Suprapubic skin (tissue), 4 donors: ENCODE measurements around the gene FOSB. TPM values are rescaled to one million over a fixed set of nuclear protein-coding genes. Genes with fewer than 3 reads are reported as not detected.

ENCODE experiments used
- DNase-seq, 2 donors: peaks; one replicate each; pipeline ENCODE4 v3.0.0-alpha.2; 2019; ENCODE audit warnings: low spot score in 2 of 2
- H3K27ac ChIP-seq: fragments of 200-600 bp; sonication (generic); one replicate; pipeline ENCODE4 v1.5.1; 2019
- H3K27me3 ChIP-seq: fragments of 200-600 bp; sonication (generic); one replicate; pipeline ENCODE4 v1.5.1; 2019
- H3K36me3 ChIP-seq: fragments of 200-600 bp; sonication (generic); one replicate; pipeline ENCODE4 v1.5.1; 2019
- H3K4me1 ChIP-seq: fragments of 200-600 bp; sonication (generic); one replicate; pipeline ENCODE4 v1.5.1; 2019
- H3K4me3 ChIP-seq: fragments of 200-600 bp; sonication (generic); one replicate; pipeline ENCODE4 v1.5.1; 2019; ENCODE audit warnings: mild to moderate bottlenecking
- H3K9me3 ChIP-seq: fragments of 200-600 bp; sonication (generic); one replicate; pipeline ENCODE4 v1.5.1; 2019
- EP300 ChIP-seq: sonication (generic); formaldehyde crosslinking; IDR thresholded peaks from one replicate; pipeline ENCODE4 v1.6.1; 2017; ENCODE audit warnings: antibody characterized with exemption
- POLR2A ChIP-seq, 2 donors: fragments of 450-650 bp; IDR thresholded peaks; one replicate each; pipeline ENCODE4 v1.6.1; 2017; ENCODE audit warnings: antibody characterized with exemption in 2 of 2, mild to moderate bottlenecking in 2 of 2, moderate library complexity in 2 of 2
- POLR2AphosphoS5 ChIP-seq, 3 donors: sonication (generic); formaldehyde crosslinking; IDR thresholded peaks; one replicate each; pipeline ENCODE4 v1.6.1; 2017; ENCODE audit warnings: antibody characterized with exemption in 3 of 3
- WGBS: methylation state at CpG from one replicate; pipeline ENCODE4 v1.1.5; 2018; 5-methylcytosine and 5-hydroxymethylcytosine counted together
- total RNA-seq, 4 donors: library from RNA; depleted of rRNA; stranded (reverse); fragments of >200 nt; gene quantifications; one replicate each; pipeline ENCODE4 v1.1.0, GENCODE V29; 2016
- TF ChIP-seq, protein P1 (sequence below), 2 donors: fragments of 200-600 bp in 1 of 2; fragments of 450-650 bp in 1 of 2; sonication (generic) in 1 of 2; IDR thresholded peaks; one replicate each; pipeline ENCODE4 v1.5.1; 2016 to 2019; ENCODE audit warnings: antibody characterized with exemption in 2 of 2, mild to moderate bottlenecking in 1 of 2, moderate library complexity in 1 of 2

Gene FOSB
- total RNA-seq, 4 donors from 2014 or later: 326 to 676 (median 518) TPM

DNA sequence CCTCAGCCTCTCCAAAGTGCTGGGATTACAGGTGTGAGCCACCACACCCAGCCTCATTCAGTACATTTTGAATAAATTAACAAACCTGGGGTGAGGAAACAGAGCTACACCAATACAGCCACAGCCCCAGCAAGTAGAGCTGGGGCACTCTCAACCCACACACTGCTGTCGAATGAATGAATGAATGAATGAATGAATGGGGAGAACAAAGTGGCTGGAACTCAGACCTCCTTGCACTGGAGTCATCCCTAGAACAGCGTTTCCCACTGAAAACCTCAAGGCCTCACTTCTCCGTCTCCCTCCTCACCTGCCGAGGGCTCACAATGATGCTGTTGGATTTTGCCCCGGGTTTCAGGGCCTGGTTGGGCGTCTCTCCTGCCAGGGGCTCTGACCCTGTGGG, 46.9 kb upstream of the FOSB start:
- TF ChIP-seq POLR2AphosphoS5 (IDR thresholded peaks at IDR 0.05) (no peak), POLR2A (IDR thresholded peaks at IDR 0.05) (no peak)
- Histone ChIP-seq H3K27me3 (no peaks in the 10 kb centered on the region), H3K4me3 (no peak overlapping the region), H3K36me3 (peaks cover 53% of the 10 kb centered on the region), H3K27ac (no peak overlapping the region), H3K9me3 (no peaks in the 10 kb centered on the region), H3K4me1 (peaks cover 55% of the 10 kb centered on the region)
- no peak for DNase-seq
- WGBS: 71% methylated on average over 1 of the region's 6 CpGs

DNA sequence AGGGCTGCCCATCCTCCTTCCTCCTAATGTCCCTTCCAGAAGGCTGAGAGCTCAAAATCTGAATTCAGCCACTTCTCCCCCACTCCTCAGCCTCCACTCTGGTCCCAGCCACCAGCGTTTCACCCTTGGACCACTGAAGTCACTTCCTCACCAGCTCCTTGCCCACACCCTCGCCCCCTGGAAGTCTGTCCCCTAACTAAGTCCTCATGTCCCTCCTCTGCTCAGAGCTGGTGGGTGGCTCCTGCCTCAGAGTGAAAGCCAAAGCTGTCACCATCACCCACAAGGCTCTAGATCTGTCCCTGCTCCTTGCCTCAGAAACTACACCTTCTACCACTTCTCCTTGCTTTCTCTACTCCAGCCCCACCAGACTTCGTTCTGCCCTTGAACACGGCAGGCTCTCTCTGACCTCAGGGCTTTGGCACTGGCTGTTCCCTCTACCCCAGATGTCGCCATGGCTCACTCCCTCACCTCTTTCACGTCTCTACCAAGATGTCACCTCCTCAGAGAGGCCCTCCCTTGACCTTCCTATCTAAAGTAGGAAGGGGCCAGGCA, 45.8 kb upstream of the FOSB start:
- Histone ChIP-seq H3K27ac (no peak overlapping the region), H3K27me3 (no peaks in the 10 kb centered on the region), H3K4me1 (peaks cover 59% of the 10 kb centered on the region), H3K9me3 (no peaks in the 10 kb centered on the region), H3K4me3 (no peak overlapping the region), H3K36me3 (peaks cover 41% of the 10 kb centered on the region)
- 70% methylated on average over 6 of the region's 6 CpGs for whole genome bisulfite sequencing
- DNase-seq: no peak
- TF ChIP-seq POLR2AphosphoS5 (IDR thresholded peaks at IDR 0.05) (no peak), POLR2A (IDR thresholded peaks at IDR 0.05) (no peak), EP300 (no peak)
- TF ChIP-seq, protein P1, sequence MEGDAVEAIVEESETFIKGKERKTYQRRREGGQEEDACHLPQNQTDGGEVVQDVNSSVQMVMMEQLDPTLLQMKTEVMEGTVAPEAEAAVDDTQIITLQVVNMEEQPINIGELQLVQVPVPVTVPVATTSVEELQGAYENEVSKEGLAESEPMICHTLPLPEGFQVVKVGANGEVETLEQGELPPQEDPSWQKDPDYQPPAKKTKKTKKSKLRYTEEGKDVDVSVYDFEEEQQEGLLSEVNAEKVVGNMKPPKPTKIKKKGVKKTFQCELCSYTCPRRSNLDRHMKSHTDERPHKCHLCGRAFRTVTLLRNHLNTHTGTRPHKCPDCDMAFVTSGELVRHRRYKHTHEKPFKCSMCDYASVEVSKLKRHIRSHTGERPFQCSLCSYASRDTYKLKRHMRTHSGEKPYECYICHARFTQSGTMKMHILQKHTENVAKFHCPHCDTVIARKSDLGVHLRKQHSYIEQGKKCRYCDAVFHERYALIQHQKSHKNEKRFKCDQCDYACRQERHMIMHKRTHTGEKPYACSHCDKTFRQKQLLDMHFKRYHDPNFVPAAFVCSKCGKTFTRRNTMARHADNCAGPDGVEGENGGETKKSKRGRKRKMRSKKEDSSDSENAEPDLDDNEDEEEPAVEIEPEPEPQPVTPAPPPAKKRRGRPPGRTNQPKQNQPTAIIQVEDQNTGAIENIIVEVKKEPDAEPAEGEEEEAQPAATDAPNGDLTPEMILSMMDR (IDR thresholded peaks at IDR 0.05): no peak

DNA sequence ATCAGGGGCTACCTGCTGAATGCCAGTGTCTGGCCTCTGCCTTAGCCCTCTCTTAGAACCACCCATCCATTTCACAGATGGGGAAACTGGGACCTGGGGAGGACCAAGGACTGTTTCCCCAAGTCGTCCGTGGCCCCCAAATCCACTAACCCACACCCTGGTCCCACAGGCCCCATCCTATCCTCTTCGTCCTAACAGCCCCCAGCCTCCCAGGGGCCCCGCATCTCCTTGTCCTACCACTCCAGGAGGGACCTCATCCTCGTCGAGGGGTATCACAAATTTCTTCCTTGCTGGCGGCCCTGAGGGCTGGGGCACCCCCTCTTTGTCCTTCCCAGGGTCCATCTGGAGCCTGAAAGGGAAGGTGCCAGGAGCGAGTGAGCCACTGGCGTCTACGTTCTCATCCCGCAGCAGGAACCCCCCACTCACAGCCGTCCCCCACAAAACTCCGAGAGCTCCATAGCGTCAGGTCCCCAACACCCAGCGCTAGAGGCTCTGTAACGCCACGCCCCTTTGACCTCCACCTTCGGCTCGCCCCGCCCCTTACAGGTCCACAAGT, 44.7 kb upstream of the FOSB start:
- H3K27me3 ChIP-seq: no peaks in the 10 kb centered on the region
- 13% methylated on average over 19 of the region's 20 CpGs for WGBS
- H3K27ac ChIP-seq: peak overlapping the region; percentile 81
- H3K36me3 ChIP-seq: peaks cover 32% of the 10 kb centered on the region
- TF ChIP-seq EP300 (no peak), POLR2AphosphoS5 (IDR thresholded peaks at IDR 0.05) (no peak), POLR2A (IDR thresholded peaks at IDR 0.05) (no peak)
- TF ChIP-seq, protein P1 (IDR thresholded peaks at IDR 0.05): no peak
- H3K9me3 ChIP-seq: no peaks in the 10 kb centered on the region
- peaks cover 69% of the 10 kb centered on the region for H3K4me1 ChIP-seq
- H3K4me3 ChIP-seq: peak overlapping the region; percentile 75
- DNase-seq: peak in 1 of 2 donors; percentile 97

DNA sequence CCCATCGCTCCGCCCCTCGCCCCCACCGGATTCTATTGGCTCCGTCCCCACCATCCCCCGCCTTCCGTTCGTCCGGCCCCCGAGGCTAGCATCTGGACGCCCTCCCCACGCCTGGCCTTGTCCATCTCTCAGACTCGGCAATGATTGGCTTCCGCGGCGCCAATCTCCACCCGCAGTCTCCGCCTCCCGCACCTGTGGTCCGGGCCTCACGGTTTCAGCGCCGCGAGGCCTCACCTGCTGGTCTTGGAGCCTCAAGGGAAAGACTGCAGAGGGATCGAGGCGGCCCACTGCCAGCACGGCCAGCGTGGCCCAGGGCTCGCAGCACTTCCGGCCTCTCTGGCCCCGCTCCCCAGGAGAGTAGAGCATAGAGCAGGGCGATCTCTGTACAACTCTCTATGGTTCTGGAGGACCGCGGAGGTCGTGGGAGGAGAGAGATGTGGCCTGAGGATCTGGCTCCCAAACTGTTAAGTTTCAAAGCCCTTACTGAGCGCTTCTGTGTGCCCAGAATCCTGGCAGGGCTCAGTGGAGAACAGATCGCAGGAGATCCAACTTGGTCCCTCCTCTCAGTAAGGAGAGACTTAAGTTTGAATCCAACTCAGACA, 44.1 kb upstream of the FOSB start, which contains the start of gene ERCC1:
ERCC1 (minus strand) TSS at position 329 of the 602 bp plus-strand sequence. CDS start 543 bp downstream, outside the sequence.
- TF ChIP-seq, protein P1 (IDR thresholded peaks at IDR 0.05): no peak
- peak in 1 of 3 donors; percentile 63 for TF ChIP-seq POLR2AphosphoS5 (IDR thresholded peaks at IDR 0.05)
- TF ChIP-seq EP300: no peak
- TF ChIP-seq POLR2A (IDR thresholded peaks at IDR 0.05): no peak
- Histone ChIP-seq H3K36me3 (peaks cover 26% of the 10 kb centered on the region), H3K27ac (peak within 1 kb of the TSS; percentile 81), H3K9me3 (no peaks in the 10 kb centered on the region), H3K4me1 (peaks cover 74% of the 10 kb centered on the region), H3K27me3 (no peaks in the 10 kb centered on the region), H3K4me3 (peak within 1 kb of the TSS; percentile 75)
- DNase-seq: peak in 1 of 2 donors; percentile 95
- under 1% methylated on average over 15 of the region's 37 CpGs for WGBS

DNA sequence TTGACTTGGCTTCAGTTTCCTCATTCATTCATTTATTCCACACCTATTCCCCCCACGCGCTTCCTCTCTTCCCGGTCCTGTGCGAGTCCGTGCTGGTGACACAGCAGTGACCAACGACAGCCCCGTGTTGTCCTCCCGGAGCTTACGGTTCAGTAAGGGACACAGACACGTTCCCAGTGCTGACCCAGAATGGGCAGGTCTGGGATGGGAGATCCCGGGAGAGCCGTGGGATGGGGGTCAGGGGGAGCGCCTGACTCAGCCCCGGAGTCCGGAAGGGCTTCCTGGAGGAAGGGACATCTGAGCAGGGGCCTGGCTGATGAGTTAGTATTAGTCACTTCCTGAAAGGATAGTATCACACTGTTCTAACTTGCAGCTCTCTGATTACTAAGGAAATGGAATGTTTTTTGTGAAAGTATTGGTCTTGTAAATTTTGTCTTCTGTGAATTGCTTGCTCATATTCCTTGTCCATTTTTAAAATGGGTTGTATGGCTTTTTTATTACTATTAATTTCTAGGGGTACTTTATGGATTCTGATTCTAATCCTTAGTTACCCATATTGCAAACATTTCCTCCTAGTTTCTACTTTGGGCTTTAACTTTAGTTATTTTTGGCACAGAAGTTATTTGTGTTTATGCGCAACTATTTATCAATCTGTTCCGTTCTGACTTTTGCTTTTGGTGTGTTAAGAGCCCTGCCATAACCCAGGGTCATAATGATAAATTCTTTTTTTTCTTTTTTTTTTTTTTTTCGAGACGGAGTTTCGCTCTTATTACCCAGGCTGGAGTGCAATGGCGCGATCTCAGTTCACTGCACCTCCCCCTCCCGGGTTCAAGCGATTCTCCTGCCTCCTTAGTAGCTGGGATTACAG, 43.4 kb upstream of the FOSB start:
- Histone ChIP-seq H3K27ac (peak overlapping the region; percentile 81), H3K9me3 (no peaks in the 10 kb centered on the region), H3K4me1 (peaks cover 79% of the 10 kb centered on the region), H3K4me3 (peak overlapping the region; percentile 75), H3K36me3 (peaks cover 18% of the 10 kb centered on the region), H3K27me3 (no peaks in the 10 kb centered on the region)
- TF ChIP-seq POLR2AphosphoS5 (IDR thresholded peaks at IDR 0.05) (peak in 2 of 3 donors; percentile 13 to 46), POLR2A (IDR thresholded peaks at IDR 0.05) (no peak)
- 6% methylated on average over 22 of the region's 24 CpGs for WGBS
- DNase-seq: peak in 1 of 2 donors; percentile 90
